K562 (cell line): ENCODE data around the gene DCXR. TPM values are rescaled to one million over a fixed set of nuclear protein-coding genes. Genes with fewer than 3 reads are reported as not detected.
A peak's percentile ranks its signal among the peaks of the same experiment; 100 is the strongest.

Experiments
- ATAC-seq: fragments of 200-7000 bp; cut with Tn5 transposase; 3 replicates; pipeline ENCODE4 v1.9.1; 2020; ENCODE audit warnings: moderate library complexity
- BruUV-seq: library from RNA; stranded (reverse); fragments of 400-500 nt; replicated peaks from 2 replicates; lab custom pipeline; 2021; lab: Mats Ljungman, UMichigan
- CTCF ChIA-PET: fragments of 300-600 bp; formaldehyde crosslinking; extraction: SDS; loops from one replicate; lab custom pipeline; 2021; ENCODE audit warnings: low intra/inter-chr PET ratio; lab: Yijun Ruan, JAX
- POLR2A ChIA-PET: fragments of 300-600, 350-650 bp; sonication (Branson Sonifier 250); formaldehyde crosslinking; extraction: SDS; loops from one replicate; lab custom pipeline; 2021; ENCODE audit warnings: antibody characterized with exemption, inconsistent platforms; lab: Yijun Ruan, JAX
- DNase-seq, 4 experiments: peaks; one replicate each; pipeline versions ENCODE4 v3.0.0 to v3.0.0-alpha.2; 2011 to 2018; ENCODE audit warnings: low spot score in 3 of 4, mixed read lengths in 3 of 4; ENCODE audit errors: extremely low read depth in 1 of 4
- FAIRE-seq: peaks from 2 replicates; lab custom pipeline; 2011; peaks lifted over from hg19 to GRCh38; lab: Jason Lieb, UNC
- H2AFZ ChIP-seq: 2 replicates; pipeline ENCODE4 v1.6.0; 2011; ENCODE audit warnings: low read depth, low read length, control low read depth, inconsistent platforms
- H3K27ac ChIP-seq: fragments of 200-600 bp; 3 replicates; pipeline ENCODE4 v1.8.0; 2011; ENCODE audit warnings: low read depth, mild to moderate bottlenecking, control low read depth, inconsistent platforms, low read length, moderate library complexity, mixed read lengths; ENCODE audit errors: extremely low read depth
- H3K27me3 ChIP-seq, 2 experiments: fragments of 300-600 bp in 1 of 2; 2 replicates in 1 of 2; 3 replicates in 1 of 2; pipeline versions ENCODE4 v1.6.0 to v1.8.0; 2011; ENCODE audit warnings: inconsistent platforms in 2 of 2, low read length in 2 of 2, mild to moderate bottlenecking in 1 of 2, mixed read lengths in 1 of 2, moderate library complexity in 1 of 2; ENCODE audit not compliant: control insufficient read depth in 2 of 2, insufficient read depth in 2 of 2
- H3K36me3 ChIP-seq: fragments of 300-600 bp; 3 replicates; pipeline ENCODE4 v1.8.0; 2011; ENCODE audit warnings: mild to moderate bottlenecking, low read length, inconsistent platforms; ENCODE audit not compliant: control insufficient read depth, insufficient read depth
- H3K4me1 ChIP-seq, 2 experiments: fragments of 200-600 bp in 1 of 2; replicated peaks in 1 of 2; 2 replicates in 1 of 2; 3 replicates in 1 of 2; pipeline versions ENCODE4 v1.5.1 to v1.8.0; 2011; ENCODE audit warnings: inconsistent platforms in 2 of 2, low read length in 2 of 2, mild to moderate bottlenecking in 1 of 2, mixed read lengths in 1 of 2, moderate library complexity in 1 of 2; ENCODE audit not compliant: control insufficient read depth in 2 of 2, insufficient read depth in 2 of 2
- H3K4me2 ChIP-seq: 2 replicates; pipeline ENCODE4 v1.6.1; 2011; ENCODE audit warnings: low read length, control low read depth, inconsistent platforms, mixed read lengths; ENCODE audit not compliant: insufficient read depth
- H3K4me3 ChIP-seq: fragments of 200-600 bp; sonication (generic), shearing (Covaris generic); 2 replicates; pipeline ENCODE4 v1.5.1; 2016; ENCODE audit warnings: control low read depth, inconsistent platforms
- H3K79me2 ChIP-seq: fragments of 200-600 bp; 3 replicates; pipeline ENCODE4 v1.8.0; 2011; ENCODE audit warnings: low read length, inconsistent platforms; ENCODE audit not compliant: control insufficient read depth, insufficient read depth
- H3K9ac ChIP-seq, 2 experiments: 2 replicates each; pipeline versions ENCODE4 v1.6.0 to v1.6.1; 2011; ENCODE audit warnings: low read depth in 2 of 2, low read length in 2 of 2, control low read depth in 1 of 2, inconsistent platforms in 1 of 2, mild to moderate bottlenecking in 1 of 2, mixed read lengths in 1 of 2; ENCODE audit not compliant: insufficient read depth in 1 of 2
- H3K9me1 ChIP-seq: one replicate; pipeline ENCODE4 v1.6.0; 2011; ENCODE audit warnings: inconsistent platforms, mild to moderate bottlenecking, low read length, moderate library complexity; ENCODE audit not compliant: control insufficient read depth, insufficient read depth
- H3K9me3 ChIP-seq: replicated peaks from 2 replicates; pipeline ENCODE4 v1.5.1; 2011; ENCODE audit warnings: low read depth, low read length, inconsistent platforms; ENCODE audit not compliant: control insufficient read depth, insufficient read depth
- H4K20me1 ChIP-seq: replicated peaks from 2 replicates; pipeline ENCODE4 v1.6.1; 2011; ENCODE audit warnings: low read length, inconsistent platforms, mixed read lengths; ENCODE audit not compliant: control insufficient read depth, insufficient read depth
- BHLHE40 ChIP-seq: IDR thresholded peaks from 2 replicates; pipeline ENCODE4 v1.6.1; 2011; ENCODE audit warnings: low read length, improper control_type of control experiment
- GABPB2 ChIP-seq: fragments of 250-450 bp; sonication (Bioruptor Pico); conservative IDR thresholded peaks from 2 replicates; pipeline ENCODE4 v1.5.1; 2021; ENCODE audit warnings: mild to moderate bottlenecking
- KDM1A ChIP-seq, 2 experiments: fragments of 450-650 bp; IDR thresholded peaks; 2 replicates each; pipeline ENCODE4 v1.6.1; 2016; ENCODE audit warnings: mild to moderate bottlenecking in 2 of 2
- RBFOX2 ChIP-seq: fragments of 200-400 bp; formaldehyde crosslinking; IDR thresholded peaks from 2 replicates; pipeline ENCODE4 v1.6.1; 2017; ENCODE audit warnings: low read depth, mild to moderate bottlenecking, low read length, moderate library complexity
- TRIM24 ChIP-seq, 2 experiments: fragments of 450-650 bp; IDR thresholded peaks; 2 replicates each; pipeline ENCODE4 v1.6.1; 2016
- VEZF1 ChIP-seq: fragments of 200-800 bp; sonication (Bioruptor generic); IDR thresholded peaks from 2 replicates; pipeline ENCODE4 v1.6.1; 2017; ENCODE audit warnings: missing genetic modification characterization, missing compliant biosample characterization
- ZBTB11 ChIP-seq, 3 experiments: fragments of 200-800 bp in 1 of 3; fragments of 250-450 bp in 1 of 3; fragments of 450-650 bp in 1 of 3; sonication (Bioruptor Pico) in 1 of 3; sonication (Bioruptor generic) in 1 of 3; formaldehyde crosslinking in 1 of 3; IDR thresholded peaks; 2 replicates each; pipeline versions ENCODE4 v1.6.1 to v1.8.0; 2016 to 2022; ENCODE audit warnings: mild to moderate bottlenecking in 2 of 3, missing genetic modification characterization in 2 of 3, missing compliant biosample characterization in 1 of 3, moderate library complexity in 1 of 3
- ZNF764 ChIP-seq: fragments of 250-450 bp; sonication (Bioruptor Pico); IDR thresholded peaks from 2 replicates; pipeline ENCODE4 v1.4.0; 2020; ENCODE audit warnings: low read depth, mild to moderate bottlenecking, moderate library complexity
- WGBS: fragments of 100-300 bp; shearing (Covaris generic); methylation state at CpG from one replicate; pipeline ENCODE4 v1.1.6; 2016; ENCODE audit warnings: low coverage, mixed read lengths; ENCODE audit not compliant: insufficient coverage; ENCODE audit errors: missing lambda C conversion rate; 5-methylcytosine and 5-hydroxymethylcytosine counted together
- in situ Hi-C: fragments of 300-500 bp; cut with MboI; formaldehyde crosslinking; loops from 4 replicates; pipeline ENCODE4 v1.15.0; 2018; ENCODE audit warnings: inconsistent platforms, mixed read lengths
- intact Hi-C: fragments of 100-400 bp; cut with micrococcal nuclease; formaldehyde crosslinking; loops from 2 replicates; pipeline ENCODE4 v1.14.2; 2022
- polyA plus RNA-seq, 8 experiments: library from polyadenylated mRNA; depleted of rRNA in 4 of 8; stranded (reverse) in 5 of 8; unstranded in 3 of 8; fragments of >200 nt; fragmentation: Nextera tagmentation in 2 of 8; fragmentation: Illumina TruSeq in 1 of 8; extraction: Ambion mirVana in 2 of 8; extraction: Trizol in 1 of 8; gene quantifications; 2 replicates each; pipeline versions ENCODE4 v1.2.1 to v1.2.3, GENCODE V29; 2011 to 2014; ENCODE audit warnings: inconsistent platforms in 1 of 8, missing spikeins in 1 of 8
- total RNA-seq, 7 experiments: library from RNA; depleted of rRNA in 6 of 7; stranded (reverse); fragments of >200 nt in 6 of 7; fragmentation: Illumina TruSeq in 2 of 7; extraction: Trizol in 2 of 7; gene quantifications; 2 replicates each; pipeline versions ENCODE4 v1.2.1 to v1.2.3, GENCODE V29; 2011 to 2021; ENCODE audit warnings: low replicate concordance in 1 of 7
- TF ChIP-seq, protein P1 (sequence below): fragments of 450-650 bp; conservative IDR thresholded peaks from 2 replicates; pipeline ENCODE4 v1.6.1; 2016; ENCODE audit warnings: missing genetic modification characterization, low read depth, mild to moderate bottlenecking, missing compliant biosample characterization, moderate library complexity
- TF ChIP-seq, protein P2 (sequence below): fragments of 450-650 bp; IDR thresholded peaks from 2 replicates; pipeline ENCODE4 v1.7.1; 2018; ENCODE audit warnings: mild to moderate bottlenecking, low read depth; ENCODE audit not compliant: partially characterized antibody

Gene DCXR
- total and polyA plus RNA-seq, 9 of the 15 experiments (the other 6 are each of a cell fraction or from before 2014, with no cell fraction given): 21.3 to 274 (median 156) TPM

GRCh38 chr17:82031303-82031884, 6.1 kb downstream of the DCXR start, which contains the start of gene RAC3:
Gene RAC3 (plus strand): TSS chr17:82031678. CDS start chr17:82031762, 84 bp downstream.
- intact Hi-C loops: loop anchor here (1.0 to 10.0 kb wide), 3 partner anchors 8 to 313 kb away; partner anchors contain the start of genes FASN and LRRC45
- peaks cover 36% of the 10 kb centered on the region; the same call in 2 of the 3 replicates for H3K36me3 ChIP-seq
- in situ Hi-C loops: loop anchor here (5.0 kb wide), 1 partner anchor 126 kb away; no protein-coding TSS in a partner anchor
- no peaks in the 10 kb centered on the region for H3K9me3 ChIP-seq
- no peak for FAIRE-seq
- H2AFZ ChIP-seq: peak within 1 kb of the TSS; percentile 92
- H4K20me1 ChIP-seq: peaks cover 12% of the 10 kb centered on the region; the same call in 1 of the 2 replicates
- peaks cover 31% of the 10 kb centered on the region for H3K79me2 ChIP-seq
- H3K9ac ChIP-seq: peak within 1 kb of the TSS; percentile 87 to 97
- H3K27ac ChIP-seq: peak within 1 kb of the TSS; percentile 84
- no peaks in the 10 kb centered on the region for H3K27me3 ChIP-seq
- DNase-seq: peak; percentile 51 to 71 (median 63)
- H3K4me3 ChIP-seq: peak within 1 kb of the TSS; percentile 74
- ATAC-seq: peak; percentile 41
- WGBS: 0% methylated on average over 8 of the region's 96 CpGs
- POLR2A ChIA-PET: interaction anchor here (0.6 to 0.9 kb wide), 4 partner anchors 41 to 240 kb away, joined by 3 to 4 read pairs (median 3); no protein-coding TSS in a partner anchor
- H3K4me2 ChIP-seq: peak within 1 kb of the TSS; percentile 90
- peaks cover 6% of the 10 kb centered on the region for H3K9me1 ChIP-seq
- CTCF ChIA-PET: interaction anchor here (0.6 to 2.4 kb wide), 5 partner anchors 72 to 750 kb away, joined by 3 to 27 read pairs (median 4); no protein-coding TSS in a partner anchor
- H3K4me1 ChIP-seq: peaks cover 24 to 87% of the 10 kb centered on the region in 2 experiments
- BruUV-seq: no TSS peak
- no peak for TF ChIP-seq ZNF764 (CRISPR knock-in tag)
- TF ChIP-seq, protein P1, sequence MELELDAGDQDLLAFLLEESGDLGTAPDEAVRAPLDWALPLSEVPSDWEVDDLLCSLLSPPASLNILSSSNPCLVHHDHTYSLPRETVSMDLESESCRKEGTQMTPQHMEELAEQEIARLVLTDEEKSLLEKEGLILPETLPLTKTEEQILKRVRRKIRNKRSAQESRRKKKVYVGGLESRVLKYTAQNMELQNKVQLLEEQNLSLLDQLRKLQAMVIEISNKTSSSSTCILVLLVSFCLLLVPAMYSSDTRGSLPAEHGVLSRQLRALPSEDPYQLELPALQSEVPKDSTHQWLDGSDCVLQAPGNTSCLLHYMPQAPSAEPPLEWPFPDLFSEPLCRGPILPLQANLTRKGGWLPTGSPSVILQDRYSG (tag): no peak
- no peak for TF ChIP-seq TRIM24 (IDR thresholded peaks at IDR 0.05)
- TF ChIP-seq, protein P2, sequence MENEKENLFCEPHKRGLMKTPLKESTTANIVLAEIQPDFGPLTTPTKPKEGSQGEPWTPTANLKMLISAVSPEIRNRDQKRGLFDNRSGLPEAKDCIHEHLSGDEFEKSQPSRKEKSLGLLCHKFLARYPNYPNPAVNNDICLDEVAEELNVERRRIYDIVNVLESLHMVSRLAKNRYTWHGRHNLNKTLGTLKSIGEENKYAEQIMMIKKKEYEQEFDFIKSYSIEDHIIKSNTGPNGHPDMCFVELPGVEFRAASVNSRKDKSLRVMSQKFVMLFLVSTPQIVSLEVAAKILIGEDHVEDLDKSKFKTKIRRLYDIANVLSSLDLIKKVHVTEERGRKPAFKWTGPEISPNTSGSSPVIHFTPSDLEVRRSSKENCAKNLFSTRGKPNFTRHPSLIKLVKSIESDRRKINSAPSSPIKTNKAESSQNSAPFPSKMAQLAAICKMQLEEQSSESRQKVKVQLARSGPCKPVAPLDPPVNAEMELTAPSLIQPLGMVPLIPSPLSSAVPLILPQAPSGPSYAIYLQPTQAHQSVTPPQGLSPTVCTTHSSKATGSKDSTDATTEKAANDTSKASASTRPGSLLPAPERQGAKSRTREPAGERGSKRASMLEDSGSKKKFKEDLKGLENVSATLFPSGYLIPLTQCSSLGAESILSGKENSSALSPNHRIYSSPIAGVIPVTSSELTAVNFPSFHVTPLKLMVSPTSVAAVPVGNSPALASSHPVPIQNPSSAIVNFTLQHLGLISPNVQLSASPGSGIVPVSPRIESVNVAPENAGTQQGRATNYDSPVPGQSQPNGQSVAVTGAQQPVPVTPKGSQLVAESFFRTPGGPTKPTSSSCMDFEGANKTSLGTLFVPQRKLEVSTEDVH: no peak
- TF ChIP-seq ZBTB11 (CRISPR knock-in tag; IDR thresholded peaks at IDR 0.05): peak in 1 of 3 experiments; percentile 43; a peak in 2 of 6 replicates
- peak; percentile 86 for TF ChIP-seq VEZF1 (CRISPR knock-in tag)
- no peak for TF ChIP-seq KDM1A (IDR thresholded peaks at IDR 0.05)
- no peak for TF ChIP-seq GABPB2 (CRISPR knock-in tag)
- TF ChIP-seq RBFOX2: no peak
- no peak for TF ChIP-seq BHLHE40
